ENCODE data around the gene CLEC16A.
"Not testable (repeated sequence)": the region's sequence is repeated elsewhere in the genome, so short reads cannot be mapped to it uniquely, and the experiment has no call there.

CLEC16A gene

DNA sequence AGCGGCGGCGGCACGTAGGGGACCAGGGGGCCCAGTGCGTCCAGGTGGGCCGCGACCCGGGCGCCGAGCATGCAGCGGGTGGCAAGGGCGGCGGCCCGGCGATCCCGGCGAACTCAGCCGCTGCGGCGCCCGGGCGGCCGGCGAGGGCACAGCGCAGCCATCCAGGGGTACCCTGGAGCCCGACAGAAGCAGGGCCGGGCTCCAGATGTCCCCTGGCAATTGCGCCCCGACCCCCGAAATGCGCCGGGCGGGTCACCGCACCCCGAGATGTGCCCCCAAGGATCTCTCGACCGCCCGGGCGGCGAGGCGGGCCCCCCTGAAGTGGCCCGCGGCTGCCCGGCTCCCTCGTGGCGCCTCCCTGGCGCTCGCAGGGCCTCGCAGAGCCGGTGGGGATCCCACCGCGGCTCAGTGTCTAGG is 2.4 kb upstream of the CLEC16A start:
- DNase-seq = not testable (repeated sequence)

- peak; percentile 95 for DNase-seq
These were observed 1.9 kb upstream of the CLEC16A start, which contains the start of gene DEXI for GRCh38 chr16:10942352-10943063. DEXI (minus strand) TSS chr16:10942468; CDS start chr16:10942005, 463 bp downstream.

DNA sequence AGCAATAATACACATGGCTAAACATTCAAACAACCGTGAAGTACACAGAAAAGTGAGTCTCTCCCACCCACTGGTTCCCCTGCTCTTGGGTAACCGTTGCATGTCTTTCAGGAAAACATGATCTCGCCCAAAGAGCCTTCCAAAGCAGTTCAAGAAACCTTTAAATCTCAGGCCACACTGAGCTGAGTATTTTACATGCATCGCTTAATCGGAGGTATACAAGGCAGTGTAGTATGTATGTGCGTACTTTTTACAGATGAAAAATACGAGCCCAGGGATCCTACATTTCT is 1.4 kb upstream of the CLEC16A start:
- DNase-seq = no peak

DNA sequence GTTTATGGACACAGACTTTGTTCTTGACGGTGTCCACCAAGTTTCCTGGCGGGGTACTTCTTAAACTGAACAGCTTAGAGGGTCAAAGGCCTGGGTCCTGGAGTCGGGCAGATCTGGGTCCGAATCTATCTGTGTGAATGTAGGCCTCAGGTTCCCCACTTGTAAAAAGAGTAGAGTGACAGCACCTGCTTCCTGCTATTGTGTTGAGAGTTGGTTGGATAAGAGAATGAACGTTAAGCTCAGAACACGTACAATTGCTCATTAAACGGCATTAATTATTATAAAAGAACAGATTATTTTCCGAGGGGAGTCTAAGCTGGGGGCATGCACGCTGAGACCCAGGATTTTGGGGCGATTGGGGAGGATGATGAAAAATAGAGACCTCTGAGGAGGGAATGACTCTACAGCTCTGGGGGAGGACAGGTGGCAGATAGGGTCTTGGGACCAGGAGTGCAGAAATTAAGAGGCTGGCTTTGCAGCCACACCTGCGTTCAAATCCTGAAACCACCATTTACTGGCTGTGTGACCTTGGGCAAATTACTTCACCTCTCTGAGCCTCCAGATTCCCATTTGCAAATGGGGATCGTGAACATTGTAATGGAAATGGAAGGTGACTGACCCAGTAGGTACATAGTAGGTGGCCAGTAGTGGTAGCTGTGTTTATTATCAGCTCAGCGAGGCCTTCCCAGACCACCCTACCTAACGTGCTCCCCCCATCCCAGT is 862 bp downstream of the CLEC16A start:
- no peak for DNase-seq

DNA sequence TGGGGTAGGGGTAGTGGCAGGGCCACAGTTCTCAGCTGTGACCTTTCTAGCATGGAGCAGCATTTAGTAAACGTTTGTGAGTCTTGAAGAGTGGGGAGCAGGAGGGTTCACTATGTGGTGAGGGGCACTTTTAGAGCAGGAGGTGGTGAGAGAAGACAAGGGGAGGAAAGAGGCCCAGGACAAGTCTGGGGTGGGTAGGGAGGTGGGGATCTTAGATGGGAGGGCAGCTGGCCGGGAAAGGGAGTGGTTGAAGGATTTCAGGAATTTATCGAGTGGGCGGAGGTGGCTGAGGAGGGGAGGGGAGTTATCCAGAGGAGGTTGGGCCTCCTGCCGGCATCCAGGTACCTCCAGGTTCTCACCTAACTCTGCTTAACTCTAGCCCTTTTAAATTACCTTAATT is 1.9 kb downstream of the CLEC16A start:
- DNase-seq = no peak

DNA sequence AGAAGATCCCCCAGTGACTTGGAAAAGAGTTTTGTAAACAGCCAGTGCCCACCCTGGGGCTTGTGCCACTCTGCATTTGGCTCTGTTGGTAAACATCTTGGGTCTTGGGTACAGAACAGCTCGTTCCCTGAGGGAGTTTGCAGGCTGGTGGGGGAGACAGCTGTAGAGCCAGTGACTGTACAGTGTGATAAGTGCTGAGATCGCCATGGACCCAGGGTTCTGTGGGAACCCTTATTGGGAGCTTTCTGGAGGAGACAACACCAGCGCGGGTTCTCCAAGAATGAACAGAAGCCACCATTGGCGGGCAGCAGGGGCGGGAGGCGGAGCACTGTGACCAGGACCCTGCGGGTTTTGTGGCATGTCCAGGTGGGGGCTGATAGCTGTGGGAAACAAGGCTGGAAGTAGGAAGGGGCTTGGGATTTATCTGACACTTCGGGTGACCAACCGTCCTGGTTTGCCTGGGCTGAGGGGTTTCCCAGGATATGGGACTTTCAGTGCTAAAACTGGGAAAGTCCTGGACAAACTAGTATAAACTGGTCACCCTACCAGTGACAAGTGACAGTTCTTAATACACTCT is 2.9 kb downstream of the CLEC16A start:
- no peak for DNase-seq

DNA sequence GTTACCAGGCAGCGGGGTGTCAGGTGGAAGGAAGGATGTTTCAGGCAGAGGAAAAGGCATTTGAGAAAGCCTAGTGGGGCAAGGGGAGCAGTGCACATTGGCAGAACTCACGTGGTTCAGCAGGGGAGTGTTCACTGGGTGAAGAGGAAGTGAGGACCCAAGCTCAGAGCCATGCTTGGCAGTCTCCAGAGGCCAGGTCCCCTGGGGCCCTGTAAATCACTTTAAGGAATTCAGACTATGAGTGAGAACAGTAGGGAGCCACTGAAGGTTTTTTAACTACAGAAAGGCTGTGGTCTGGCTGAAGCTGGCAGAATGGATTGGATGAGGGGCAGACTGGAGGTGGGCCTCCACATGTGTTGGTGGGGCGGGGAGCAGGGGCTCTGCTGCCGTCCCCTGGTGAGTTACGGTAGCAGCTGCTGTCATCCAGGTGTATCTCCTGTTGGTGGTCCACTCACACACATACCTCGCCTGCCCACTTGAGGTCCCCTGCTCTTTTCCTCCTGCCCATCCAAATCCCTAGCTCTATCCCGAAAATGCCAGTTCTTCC is 5.1 kb downstream of the CLEC16A start:
- DNase-seq = no peak

DNA sequence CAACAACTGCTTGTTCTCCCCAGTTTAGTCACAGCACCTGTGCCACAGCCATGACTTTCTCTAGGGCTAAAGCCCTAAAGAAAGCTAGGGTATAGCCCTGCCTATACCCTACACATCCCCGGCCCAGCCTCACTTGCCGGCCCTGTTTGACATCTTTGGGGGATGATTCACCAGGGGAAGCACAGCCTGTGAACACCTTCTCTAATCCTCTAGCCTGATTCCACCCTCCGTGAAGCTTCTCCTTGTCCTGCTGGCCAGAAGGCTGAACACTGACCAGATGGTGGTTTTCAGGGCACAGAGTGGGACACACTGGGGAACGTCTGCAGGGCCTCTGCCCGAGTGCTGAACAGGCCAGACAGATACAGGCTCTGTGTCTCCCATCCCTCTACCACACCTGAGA is 6.0 kb downstream of the CLEC16A start:
- DNase-seq = no peak

GRCh38 chr16:10951026-10951425 is 6.7 kb downstream of the CLEC16A start:
- no peak for DNase-seq

DNA sequence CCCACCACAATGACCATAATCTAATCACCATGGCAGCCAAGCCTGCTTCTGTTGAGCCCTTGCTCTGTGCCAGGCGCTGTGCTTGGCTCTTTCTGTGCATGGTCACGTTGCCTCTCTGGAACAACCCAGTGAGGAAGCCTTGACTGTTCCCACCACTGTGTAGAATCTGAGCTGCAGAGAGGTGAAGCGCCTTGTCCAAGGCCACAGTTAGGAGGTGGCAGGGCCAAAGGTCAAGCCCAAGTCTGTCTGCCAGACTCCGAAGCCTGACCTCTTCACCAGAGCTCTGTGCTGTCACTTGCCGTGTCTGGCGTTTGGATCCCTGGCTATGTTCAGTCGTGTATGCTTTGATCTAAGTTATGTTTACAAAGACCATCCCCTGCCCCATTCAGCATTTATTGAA is 10.5 kb downstream of the CLEC16A start:
- no peak for DNase-seq

DNA sequence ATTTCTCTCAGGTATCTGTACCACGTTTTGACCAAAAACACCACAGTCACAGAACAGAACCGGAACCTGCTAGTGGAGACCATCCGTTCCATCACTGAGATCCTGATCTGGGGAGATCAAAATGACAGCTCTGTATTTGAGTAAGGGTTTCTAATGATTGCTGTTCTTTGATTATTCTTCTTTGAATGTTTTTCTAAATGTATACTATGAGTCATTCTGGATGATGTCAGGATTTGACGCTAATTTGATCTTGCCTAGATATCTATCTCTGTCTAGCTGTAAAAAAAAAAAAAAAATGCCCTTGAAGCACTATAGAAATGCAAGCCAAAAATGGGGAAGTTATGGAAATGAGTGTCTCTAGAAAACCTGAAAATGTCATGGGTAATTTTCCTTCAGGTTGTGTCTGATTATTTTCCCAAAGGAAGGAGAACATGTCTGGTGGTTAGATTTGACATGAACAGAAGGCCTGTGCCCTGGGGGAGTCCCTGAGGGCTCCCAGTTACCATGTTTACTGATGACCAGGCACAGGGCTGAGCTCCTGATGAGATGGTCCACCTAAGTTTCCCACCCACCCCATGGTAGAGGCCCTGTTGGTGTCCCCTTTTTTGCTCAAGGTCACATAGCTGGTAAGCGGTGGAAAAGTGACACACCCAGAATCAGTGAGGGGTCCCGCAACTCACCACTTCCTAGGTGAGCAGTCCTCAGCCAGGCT is 13.6 kb downstream of the CLEC16A start:
- no peak for DNase-seq

DNA sequence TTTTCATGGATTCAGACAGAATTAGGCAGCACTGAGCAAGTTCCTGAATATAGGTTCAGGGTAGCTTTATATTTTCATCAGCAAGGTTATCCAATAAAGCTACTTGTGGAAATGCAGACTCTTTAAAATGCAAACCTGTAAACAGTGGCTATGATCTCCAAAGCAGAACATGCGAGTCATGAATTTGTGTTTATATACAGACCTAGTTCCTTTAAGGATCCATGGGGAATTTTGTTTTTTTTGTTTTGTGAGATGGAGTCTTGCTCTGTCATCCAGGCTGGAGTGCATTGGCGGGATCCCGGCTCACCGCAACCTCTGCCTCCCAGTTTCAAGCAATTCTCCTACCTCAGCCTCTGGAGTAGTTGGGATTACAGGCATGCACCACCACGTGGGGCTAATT is 14.8 kb downstream of the CLEC16A start:
- no peak for DNase-seq

GRCh38 chr16:10961231-10961630 is 16.9 kb downstream of the CLEC16A start:
- DNase-seq = no peak

DNA sequence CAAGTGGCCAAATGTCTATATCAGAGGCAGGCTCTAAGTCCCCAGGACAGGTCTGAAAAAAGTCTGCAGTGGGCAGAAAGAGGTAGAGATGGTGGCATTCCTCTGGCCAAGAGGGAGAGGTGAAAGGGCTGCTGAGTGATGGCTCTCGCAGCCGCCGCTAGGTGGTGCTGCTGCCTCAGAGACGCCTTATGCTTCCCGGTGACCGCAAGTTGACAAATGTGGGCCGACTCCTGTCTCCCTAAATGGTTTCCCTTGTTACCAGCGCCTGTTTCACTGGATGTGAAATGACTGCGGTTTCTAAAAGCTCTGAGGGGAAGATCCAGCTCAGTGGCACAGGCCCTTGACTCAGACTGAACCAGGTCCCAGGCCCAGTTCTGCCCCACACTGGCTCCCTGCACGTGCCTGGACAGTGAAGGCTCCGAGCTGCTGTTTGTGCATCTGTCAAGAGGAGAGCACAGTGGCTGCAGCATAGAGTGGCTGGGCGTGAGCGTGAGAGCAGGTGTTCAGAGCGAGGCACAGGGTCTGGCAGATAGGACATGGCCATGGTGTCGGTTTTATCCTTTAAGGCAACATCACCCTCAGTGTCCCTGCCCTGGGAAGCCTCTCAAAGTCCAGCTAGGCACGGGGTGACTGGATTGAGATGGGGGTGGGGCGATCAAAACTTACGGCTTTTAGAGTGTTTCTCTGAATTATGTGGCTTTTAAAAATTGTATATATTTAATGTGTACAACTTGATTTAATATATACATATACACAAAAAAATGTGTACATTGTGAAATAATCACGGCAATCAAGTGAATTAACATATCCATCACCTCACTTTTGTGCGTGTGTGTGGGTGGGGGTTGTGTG is 19.9 kb downstream of the CLEC16A start:
- DNase-seq = peak; percentile 71

DNA sequence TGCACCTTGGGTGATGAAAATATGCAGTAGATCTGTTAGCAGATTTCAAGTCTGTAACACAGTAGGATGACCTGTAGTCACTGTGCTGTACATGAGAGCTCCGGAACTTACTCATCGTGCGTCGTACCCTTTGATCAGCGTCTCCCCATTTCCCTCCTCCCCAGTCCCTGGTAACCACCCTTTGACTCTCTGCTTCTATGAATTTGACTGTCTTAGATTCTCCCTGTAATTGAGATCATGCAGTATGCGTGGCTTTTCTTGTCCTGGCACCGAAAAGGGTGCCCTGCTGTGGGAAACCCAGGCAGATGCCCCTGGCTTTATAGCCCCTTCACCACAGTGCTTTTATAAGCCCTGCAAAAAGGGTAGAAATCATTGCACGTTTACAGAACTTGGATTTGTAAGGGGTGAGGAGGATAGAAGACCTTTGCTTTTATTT is 20.5 kb downstream of the CLEC16A start:
- peak; percentile 49 for DNase-seq

DNA sequence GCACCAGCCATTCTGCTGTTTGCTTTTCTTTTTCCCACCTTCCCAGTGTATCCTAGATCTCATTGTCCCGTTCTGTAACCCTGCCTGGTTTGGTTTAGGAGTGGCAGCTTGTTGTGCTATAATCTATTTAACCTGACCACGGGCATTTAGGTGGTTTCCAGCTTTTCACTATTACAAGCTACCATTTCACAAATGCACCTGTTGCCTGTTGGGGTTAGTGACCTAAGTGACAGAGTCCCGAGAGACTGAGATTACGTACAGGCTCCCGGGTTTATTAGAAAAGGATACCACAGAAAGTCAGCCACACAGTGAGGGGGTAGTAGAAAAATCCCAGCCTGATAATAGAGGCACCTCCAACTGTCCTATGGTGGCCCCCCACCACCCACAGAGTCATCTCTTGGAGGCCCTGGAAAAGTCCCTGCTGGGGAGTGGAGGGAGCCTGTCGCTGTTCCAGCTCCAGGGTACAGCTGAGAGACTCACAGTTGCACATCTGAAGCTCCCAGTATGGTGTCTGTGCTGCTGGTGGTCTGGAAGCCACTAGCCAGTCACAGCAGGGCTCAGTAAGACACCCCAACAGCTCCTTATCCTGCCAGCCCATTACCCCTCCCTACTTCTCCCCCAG is 21.2 kb downstream of the CLEC16A start:
- no peak for DNase-seq

DNA sequence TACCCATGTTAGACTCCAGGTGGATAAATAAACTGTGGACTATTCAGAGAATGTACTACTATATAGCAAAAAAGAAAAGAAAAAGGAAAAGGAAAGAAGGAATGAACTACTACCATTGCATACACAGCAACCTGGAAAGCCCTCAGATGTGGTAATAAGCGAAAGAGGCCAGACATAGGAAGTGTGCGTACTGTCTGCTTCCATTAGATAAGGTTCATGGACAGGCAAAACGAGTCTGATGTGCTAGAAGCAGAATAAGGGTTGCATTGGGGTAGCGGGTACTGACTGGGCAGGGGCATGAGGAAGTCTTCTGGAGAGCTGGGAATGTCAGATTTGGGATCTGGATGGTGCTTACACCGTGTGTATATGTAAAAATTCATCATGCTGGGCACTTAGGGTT is 21.8 kb downstream of the CLEC16A start:
- no peak for DNase-seq

DNA sequence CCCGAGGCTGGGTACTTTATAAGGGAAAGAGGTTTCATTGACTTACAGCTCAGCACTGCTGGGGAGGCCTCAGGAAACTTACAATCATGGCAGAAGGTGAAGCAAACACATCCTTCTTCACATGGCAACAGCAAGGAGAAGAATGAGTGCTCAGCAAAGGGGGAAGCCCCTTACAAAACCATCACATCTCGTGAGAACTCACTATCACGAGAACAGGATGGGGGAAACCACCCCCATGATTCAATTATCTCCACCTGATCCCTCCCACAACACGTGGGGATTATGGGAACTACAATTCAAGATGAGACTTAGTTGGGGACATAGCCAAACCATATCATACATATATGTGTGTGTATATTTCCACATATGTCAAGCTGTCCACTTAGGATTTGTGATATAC is 22.2 kb downstream of the CLEC16A start:
- DNase-seq = not testable (repeated sequence)

- no peak for DNase-seq
These were observed 23.6 kb downstream of the CLEC16A start for GRCh38 chr16:10967986-10968385.

GRCh38 chr16:10968498-10968897 is 24.1 kb downstream of the CLEC16A start:
- DNase-seq = no peak

GRCh38 chr16:10969615-10970014 is 25.3 kb downstream of the CLEC16A start:
- DNase-seq = no peak

DNA sequence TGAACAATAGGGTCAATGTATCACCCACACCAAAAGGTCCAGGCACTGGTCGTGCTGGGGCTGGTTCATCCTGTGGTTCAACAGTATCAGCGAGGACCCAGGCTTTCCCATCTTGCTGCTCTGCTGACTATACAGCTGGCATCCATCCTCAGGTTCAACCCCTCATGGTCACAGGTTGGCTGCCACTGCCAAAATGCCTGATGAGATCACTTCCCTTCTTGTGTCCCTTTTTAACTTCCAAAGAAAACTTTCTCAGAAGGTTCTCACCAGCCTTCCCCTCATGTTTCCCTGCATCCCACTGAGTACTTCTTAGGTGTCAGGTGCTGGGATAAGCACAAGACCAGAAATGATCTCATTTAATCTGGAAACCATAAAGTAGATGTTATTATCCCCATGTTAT is 25.7 kb downstream of the CLEC16A start:
- DNase-seq = no peak
